ENCODE results near the gene PSMC6.

PSMC6 gene

GRCh38 chr14:52706724-52707706 is at the start of gene PSMC6:
Gene PSMC6, plus strand, starts transcription at chr14:52707200. Its CDS starts 20 bp downstream, at chr14:52707220.
- peak; percentile 85 to 88 for DNase-seq (ENCODE audit: low read depth in 2 of 2)

- no peak for DNase-seq (ENCODE audit: low read depth in 2 of 2)
Measured at GRCh38 chr14:52660325-52660724, 46.7 kb upstream of the PSMC6 start.

DNA sequence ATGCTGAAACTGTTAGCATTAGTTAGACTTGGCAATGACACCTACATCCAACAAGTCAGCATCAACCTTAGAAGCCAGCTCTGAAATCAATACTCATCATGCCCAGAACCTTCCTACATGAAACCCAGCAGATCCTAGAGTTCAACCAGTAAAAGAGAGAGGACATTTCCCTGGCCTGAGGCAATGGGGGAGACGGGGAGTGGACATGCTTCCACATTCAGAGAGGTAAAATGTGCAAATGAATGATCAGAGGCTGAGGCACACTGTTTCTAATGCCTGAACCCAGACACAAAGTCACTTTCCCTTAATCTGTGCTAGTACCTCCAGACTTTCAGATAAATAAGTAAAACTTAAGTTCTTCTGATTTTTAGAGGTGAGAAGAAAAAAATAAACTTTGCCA is 46.2 kb upstream of the PSMC6 start:
- no peak for DNase-seq (ENCODE audit: low read depth in 2 of 2)

GRCh38 chr14:52661314-52661713 is 45.7 kb upstream of the PSMC6 start:
- DNase-seq (ENCODE audit: low read depth in 2 of 2) = no peak

DNA sequence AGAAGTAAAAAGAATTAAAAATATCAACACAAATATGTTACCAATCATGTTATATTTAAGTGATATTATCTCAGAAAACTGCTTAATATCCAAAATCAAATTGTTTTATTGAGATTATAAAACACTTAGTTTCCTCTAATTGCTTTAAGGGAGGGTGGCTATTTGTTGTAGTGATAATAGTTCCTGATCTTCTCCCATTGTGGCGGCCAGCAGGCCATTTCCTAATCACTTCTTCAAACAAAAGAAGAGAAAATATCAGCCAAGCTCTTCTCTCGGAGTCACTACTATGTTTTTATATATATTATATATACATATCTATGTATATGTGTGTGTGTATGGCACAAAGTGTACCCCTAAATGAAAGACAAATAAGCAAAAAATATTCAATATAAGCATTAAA is 43.1 kb upstream of the PSMC6 start:
- DNase-seq (ENCODE audit: low read depth in 2 of 2) = no peak

- no peak for DNase-seq (ENCODE audit: low read depth in 2 of 2)
Measured at GRCh38 chr14:52678591-52678990, 28.4 kb upstream of the PSMC6 start.

DNA sequence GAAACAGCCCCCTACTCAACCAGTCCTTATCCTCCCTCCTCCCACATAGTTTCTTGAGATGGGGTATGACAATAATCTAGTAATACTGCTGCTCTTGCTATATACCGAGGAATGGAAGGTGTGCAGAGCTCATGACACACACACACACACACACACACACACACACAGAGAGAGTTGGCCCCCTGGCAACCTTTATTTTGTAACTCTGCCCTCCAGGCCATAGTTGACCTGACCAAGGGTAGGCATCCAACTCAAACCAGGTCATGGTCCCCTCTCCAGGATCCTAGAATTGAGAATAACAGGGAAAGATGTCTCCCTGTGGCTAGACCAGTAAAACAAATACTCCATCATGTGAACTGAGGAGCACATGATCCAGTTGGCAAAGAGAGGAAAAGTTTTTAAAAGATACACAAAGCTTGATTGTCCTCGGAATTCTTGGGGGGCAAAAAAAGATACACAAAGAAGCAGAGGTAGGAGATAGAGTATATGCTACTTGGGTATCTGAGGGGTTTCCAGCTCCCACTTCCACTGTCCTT is 22.9 kb upstream of the PSMC6 start:
- DNase-seq (ENCODE audit: low read depth in 2 of 2) = no peak

GRCh38 chr14:52686176-52686575 is 20.8 kb upstream of the PSMC6 start:
- DNase-seq (ENCODE audit: low read depth in 2 of 2) = no peak

DNA sequence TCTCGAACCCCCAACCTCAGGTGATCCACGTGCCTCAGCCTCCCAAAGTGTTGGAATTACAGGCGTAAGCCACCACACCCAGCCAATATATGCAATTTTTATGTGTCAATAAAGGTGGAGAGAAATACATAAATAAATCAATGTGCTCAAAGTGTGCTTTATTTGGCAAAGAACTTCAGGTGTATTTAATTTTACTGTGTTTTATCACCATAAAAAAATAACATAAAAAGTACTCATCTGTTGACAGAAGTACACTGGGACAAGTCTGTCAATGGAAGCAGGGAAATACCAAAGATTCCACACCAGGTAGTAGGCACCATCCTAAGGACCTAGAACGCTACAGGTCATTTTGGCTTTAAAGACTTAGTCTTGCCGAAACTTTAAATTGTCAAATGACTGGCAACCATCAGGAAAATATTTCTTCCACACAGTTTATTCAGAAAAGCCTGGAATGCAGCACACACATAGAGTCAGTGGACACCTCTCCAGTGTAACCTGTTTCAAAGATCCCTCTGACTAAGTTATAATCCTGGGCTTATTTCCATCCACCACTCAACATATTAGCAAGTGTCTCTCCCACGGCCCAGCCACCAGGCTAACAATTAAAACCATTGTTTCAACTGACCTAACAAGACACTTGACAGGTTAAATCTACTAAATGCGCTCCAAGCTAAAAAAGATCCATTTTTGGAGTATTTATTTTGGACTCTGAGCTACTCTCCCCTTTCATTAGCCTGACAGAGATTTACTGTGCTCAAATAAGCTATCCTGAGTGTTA is 15.8 kb upstream of the PSMC6 start:
- no peak for DNase-seq (ENCODE audit: low read depth in 2 of 2)

GRCh38 chr14:52692248-52692962 is 14.6 kb upstream of the PSMC6 start:
- DNase-seq (ENCODE audit: low read depth in 2 of 2) = no peak

DNA sequence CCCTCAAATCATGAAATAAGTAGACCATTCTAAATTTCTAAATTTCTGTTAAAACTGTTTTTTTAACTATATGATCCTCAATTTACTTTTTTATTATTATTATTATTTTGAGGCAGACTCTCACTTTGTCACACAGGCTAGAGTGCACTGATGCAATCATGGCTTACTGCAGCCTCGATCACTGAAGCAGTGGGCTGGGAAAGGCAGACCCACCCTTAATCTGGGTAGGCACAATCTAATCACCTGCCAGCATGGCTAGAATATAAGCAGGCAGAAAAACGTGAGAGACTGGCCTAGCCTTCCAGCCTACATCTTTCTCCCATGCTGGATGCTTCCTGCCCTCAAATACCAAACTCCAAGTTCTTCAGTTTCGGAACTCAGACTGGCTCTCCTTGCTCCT is 14.0 kb upstream of the PSMC6 start:
- DNase-seq (ENCODE audit: low read depth in 2 of 2) = no peak

GRCh38 chr14:52693532-52693931 is 13.5 kb upstream of the PSMC6 start:
- DNase-seq (ENCODE audit: low read depth in 2 of 2) = no peak

DNA sequence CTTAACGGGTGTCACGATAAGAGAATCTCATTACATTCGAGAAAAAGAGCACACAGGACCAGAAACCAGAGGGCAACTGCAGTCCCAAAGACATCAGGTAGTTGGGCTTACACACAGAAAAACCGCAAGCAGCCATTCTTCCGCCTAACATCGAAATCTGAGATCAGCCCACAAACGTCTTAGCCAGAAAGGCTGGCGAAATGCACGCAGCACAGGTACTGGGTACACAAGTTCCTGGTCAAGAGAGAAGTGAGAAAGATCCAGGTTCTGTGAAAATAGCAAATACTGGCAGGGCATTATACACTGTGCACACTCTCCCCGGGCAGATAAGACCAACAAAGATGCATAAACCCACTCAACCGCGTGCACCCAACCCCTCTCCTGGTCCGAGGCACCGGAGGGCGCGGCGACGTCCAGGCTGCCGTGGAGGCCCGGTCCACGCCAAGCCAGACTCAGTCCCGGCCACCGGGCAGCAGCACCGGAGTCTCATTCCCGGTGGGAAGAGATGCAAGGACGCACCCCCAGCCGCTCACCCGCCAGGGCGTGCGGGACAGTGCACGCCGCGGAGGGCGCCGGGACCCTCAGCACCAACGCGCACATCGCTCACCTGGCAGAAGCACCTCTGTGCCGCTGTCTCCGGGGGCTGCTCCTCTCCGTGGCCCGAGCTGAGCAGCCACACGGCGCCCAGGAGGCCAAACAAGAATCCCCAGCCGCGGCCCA is 12.1 kb upstream of the PSMC6 start:
- DNase-seq (ENCODE audit: low read depth in 2 of 2) = peak; percentile 10 to 33

GRCh38 chr14:52695481-52696091 is 11.4 kb upstream of the PSMC6 start, which contains the start of gene ERO1A:
Gene ERO1A, minus strand, starts transcription at chr14:52695558. Its CDS starts 77 bp downstream, at chr14:52695481.
- peak; percentile 32 to 47 for DNase-seq (ENCODE audit: low read depth in 2 of 2)

- DNase-seq (ENCODE audit: low read depth in 2 of 2) = no peak
Measured at GRCh38 chr14:52700701-52701172, 6.3 kb upstream of the PSMC6 start.

DNA sequence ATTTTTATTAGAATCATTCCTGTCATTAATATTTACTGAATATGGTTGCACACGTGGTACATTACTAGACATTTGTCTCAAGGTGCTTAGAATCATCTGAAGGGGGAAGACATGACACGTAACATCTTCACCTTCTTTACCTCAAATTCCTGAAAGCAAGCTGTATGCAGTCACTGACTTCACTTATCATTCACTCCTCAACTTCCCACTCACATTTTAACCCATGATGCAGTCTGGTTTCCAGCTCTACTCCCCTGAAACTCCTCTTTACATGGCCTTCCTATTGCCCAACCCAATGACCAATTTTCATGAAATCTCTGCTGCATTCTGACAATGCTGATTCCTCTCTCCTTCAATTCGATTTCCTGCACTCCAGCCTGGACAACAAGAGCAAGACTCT is 5.8 kb upstream of the PSMC6 start:
- DNase-seq (ENCODE audit: low read depth in 2 of 2) = no peak

GRCh38 chr14:52703225-52703624 is 3.8 kb upstream of the PSMC6 start:
- no peak for DNase-seq (ENCODE audit: low read depth in 2 of 2)

GRCh38 chr14:52703664-52704063 is 3.3 kb upstream of the PSMC6 start:
- no peak for DNase-seq (ENCODE audit: low read depth in 2 of 2)

- peak in 1 of 2 donors; percentile 53 for DNase-seq (ENCODE audit: low read depth in 2 of 2)
Measured at GRCh38 chr14:52706286-52706685, 714 bp upstream of the PSMC6 start.

- DNase-seq (ENCODE audit: low read depth in 2 of 2) = no peak
Measured at GRCh38 chr14:52711666-52712065, 4.7 kb downstream of the PSMC6 start.

Data from stimulated activated CD8-positive, alpha-beta memory T cell treated with anti-CD3 and anti-CD28 coated beads, Interleukin-15, amount 100 ng/mL, for 4 hours (primary cell).